ENCODE data around the gene RRP9. TPM values are rescaled to one million over a fixed set of nuclear protein-coding genes. Genes with fewer than 3 reads are reported as not detected.

Gene RRP9
- total and polyA plus RNA-seq, 4 donors = 6.5 to 11.0 (median 7.8) TPM

DNA sequence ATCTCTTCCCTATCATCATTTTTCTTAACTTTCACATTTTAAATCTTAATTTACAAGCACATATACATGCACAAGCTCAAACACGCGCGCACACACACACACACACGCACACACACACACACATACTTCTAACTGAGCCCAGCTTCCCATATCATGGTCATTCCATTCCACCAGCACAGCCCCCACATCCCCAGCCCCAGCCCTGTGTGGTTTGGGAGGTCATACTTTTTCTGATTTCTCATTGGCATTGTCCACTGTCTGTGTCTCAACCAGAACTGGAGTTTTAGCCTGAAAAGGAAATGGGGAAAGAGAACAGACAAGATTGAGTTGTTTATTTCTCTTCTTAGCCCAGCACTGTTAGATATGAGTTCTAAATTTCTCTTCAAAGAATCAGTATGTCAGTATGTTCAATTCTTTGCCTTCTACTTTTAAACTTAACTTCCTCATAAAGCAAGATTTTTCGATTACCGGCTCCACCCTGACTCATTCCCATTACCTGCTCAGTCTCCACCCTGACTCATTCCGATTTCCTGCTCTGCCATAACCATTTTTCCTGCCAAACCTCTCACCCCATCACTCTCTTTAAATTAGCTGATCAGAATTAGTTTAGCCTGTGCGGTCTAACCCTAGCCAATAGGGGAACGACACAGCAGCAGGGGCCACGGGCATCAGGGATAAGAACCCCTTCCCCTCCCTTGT is 44.9 kb downstream of the RRP9 start:
- no peak for TF ChIP-seq HNF4A (conservative IDR thresholded peaks at IDR 0.05)
- no peak for TF ChIP-seq HNF4G (IDR thresholded peaks at IDR 0.05)
- no peak for TF ChIP-seq RXRA (IDR thresholded peaks at IDR 0.05)
- no peak for TF ChIP-seq RAD21 (IDR thresholded peaks at IDR 0.05)
- TF ChIP-seq, protein P1, sequence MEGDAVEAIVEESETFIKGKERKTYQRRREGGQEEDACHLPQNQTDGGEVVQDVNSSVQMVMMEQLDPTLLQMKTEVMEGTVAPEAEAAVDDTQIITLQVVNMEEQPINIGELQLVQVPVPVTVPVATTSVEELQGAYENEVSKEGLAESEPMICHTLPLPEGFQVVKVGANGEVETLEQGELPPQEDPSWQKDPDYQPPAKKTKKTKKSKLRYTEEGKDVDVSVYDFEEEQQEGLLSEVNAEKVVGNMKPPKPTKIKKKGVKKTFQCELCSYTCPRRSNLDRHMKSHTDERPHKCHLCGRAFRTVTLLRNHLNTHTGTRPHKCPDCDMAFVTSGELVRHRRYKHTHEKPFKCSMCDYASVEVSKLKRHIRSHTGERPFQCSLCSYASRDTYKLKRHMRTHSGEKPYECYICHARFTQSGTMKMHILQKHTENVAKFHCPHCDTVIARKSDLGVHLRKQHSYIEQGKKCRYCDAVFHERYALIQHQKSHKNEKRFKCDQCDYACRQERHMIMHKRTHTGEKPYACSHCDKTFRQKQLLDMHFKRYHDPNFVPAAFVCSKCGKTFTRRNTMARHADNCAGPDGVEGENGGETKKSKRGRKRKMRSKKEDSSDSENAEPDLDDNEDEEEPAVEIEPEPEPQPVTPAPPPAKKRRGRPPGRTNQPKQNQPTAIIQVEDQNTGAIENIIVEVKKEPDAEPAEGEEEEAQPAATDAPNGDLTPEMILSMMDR (IDR thresholded peaks at IDR 0.05; ENCODE audit: low read depth, low read length, missing input control) = no peak
- TF ChIP-seq, protein P2, sequence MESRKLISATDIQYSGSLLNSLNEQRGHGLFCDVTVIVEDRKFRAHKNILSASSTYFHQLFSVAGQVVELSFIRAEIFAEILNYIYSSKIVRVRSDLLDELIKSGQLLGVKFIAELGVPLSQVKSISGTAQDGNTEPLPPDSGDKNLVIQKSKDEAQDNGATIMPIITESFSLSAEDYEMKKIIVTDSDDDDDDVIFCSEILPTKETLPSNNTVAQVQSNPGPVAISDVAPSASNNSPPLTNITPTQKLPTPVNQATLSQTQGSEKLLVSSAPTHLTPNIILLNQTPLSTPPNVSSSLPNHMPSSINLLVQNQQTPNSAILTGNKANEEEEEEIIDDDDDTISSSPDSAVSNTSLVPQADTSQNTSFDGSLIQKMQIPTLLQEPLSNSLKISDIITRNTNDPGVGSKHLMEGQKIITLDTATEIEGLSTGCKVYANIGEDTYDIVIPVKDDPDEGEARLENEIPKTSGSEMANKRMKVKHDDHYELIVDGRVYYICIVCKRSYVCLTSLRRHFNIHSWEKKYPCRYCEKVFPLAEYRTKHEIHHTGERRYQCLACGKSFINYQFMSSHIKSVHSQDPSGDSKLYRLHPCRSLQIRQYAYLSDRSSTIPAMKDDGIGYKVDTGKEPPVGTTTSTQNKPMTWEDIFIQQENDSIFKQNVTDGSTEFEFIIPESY (IDR thresholded peaks at IDR 0.05) = no peak
- no peak for TF ChIP-seq EGR1 (IDR thresholded peaks at IDR 0.05; ENCODE audit: low read depth in 2 of 2)
- TF ChIP-seq SP1 (IDR thresholded peaks at IDR 0.05) = no peak
- no peak for TF ChIP-seq NR2F2 (IDR thresholded peaks at IDR 0.05)
- TF ChIP-seq YY1 (IDR thresholded peaks at IDR 0.05) = no peak
- no peak for TF ChIP-seq FOXA1 (IDR thresholded peaks at IDR 0.05)
- TF ChIP-seq, protein P3, sequence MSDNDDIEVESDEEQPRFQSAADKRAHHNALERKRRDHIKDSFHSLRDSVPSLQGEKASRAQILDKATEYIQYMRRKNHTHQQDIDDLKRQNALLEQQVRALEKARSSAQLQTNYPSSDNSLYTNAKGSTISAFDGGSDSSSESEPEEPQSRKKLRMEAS (IDR thresholded peaks at IDR 0.05) = no peak
- no peak for TF ChIP-seq TAF1 (conservative IDR thresholded peaks at IDR 0.05)
- TF ChIP-seq, protein P4, sequence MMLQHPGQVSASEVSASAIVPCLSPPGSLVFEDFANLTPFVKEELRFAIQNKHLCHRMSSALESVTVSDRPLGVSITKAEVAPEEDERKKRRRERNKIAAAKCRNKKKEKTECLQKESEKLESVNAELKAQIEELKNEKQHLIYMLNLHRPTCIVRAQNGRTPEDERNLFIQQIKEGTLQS (IDR thresholded peaks at IDR 0.05) = no peak
- TF ChIP-seq FOXA2 (IDR thresholded peaks at IDR 0.05) = no peak
- TF ChIP-seq, protein P5, sequence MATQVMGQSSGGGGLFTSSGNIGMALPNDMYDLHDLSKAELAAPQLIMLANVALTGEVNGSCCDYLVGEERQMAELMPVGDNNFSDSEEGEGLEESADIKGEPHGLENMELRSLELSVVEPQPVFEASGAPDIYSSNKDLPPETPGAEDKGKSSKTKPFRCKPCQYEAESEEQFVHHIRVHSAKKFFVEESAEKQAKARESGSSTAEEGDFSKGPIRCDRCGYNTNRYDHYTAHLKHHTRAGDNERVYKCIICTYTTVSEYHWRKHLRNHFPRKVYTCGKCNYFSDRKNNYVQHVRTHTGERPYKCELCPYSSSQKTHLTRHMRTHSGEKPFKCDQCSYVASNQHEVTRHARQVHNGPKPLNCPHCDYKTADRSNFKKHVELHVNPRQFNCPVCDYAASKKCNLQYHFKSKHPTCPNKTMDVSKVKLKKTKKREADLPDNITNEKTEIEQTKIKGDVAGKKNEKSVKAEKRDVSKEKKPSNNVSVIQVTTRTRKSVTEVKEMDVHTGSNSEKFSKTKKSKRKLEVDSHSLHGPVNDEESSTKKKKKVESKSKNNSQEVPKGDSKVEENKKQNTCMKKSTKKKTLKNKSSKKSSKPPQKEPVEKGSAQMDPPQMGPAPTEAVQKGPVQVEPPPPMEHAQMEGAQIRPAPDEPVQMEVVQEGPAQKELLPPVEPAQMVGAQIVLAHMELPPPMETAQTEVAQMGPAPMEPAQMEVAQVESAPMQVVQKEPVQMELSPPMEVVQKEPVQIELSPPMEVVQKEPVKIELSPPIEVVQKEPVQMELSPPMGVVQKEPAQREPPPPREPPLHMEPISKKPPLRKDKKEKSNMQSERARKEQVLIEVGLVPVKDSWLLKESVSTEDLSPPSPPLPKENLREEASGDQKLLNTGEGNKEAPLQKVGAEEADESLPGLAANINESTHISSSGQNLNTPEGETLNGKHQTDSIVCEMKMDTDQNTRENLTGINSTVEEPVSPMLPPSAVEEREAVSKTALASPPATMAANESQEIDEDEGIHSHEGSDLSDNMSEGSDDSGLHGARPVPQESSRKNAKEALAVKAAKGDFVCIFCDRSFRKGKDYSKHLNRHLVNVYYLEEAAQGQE (IDR thresholded peaks at IDR 0.05) = no peak
- Histone ChIP-seq H3K9me3 (ENCODE audit: control insufficient read depth in 4 of 4, low read length in 3 of 4) (no peaks in the 10 kb centered on the region), H3K27ac (ENCODE audit: low read depth in 1 of 2, low read length in 2 of 2) (no peak overlapping the region), H3K36me3 (ENCODE audit: control insufficient read depth in 4 of 4, insufficient read depth in 3 of 4, low read depth in 1 of 4, low read length in 3 of 4) (no peaks in the 10 kb centered on the region), H3K27me3 (ENCODE audit: control insufficient read depth in 4 of 4, insufficient read depth in 4 of 4, low read length in 3 of 4) (peaks cover 0 to 9% (median 0%) of the 10 kb centered on the region in 4 donors), H3K9ac (ENCODE audit: low read depth in 1 of 2, low read length in 2 of 2) (no peak overlapping the region), H3K4me1 (ENCODE audit: control insufficient read depth in 4 of 4, insufficient read depth in 4 of 4, low read length in 3 of 4) (no peaks in the 10 kb centered on the region), H3K4me3 (ENCODE audit: low read depth in 1 of 3, low read length in 3 of 3) (no peak overlapping the region)
- no peak for DNase-seq (ENCODE audit: low spot score)
- 87% methylated on average over 10 of the region's 10 CpGs for WGBS
